BLaER1 treated with 17β-estradiol and CSF1 and Interleukin-3, amounts not matched to agents 10 nM and 100 nM (cell line): ENCODE measurements around the gene SFXN2.
"Not testable (repeated sequence)": the region's sequence is repeated elsewhere in the genome, so short reads cannot be mapped to it uniquely, and the experiment has no call there.

Experiments
- H3K27ac ChIP-seq, 11 experiments: shearing (Covaris generic); formaldehyde crosslinking; 2 replicates each; pipeline ENCODE4 v1.8.1; 2022
- H3K27me3 ChIP-seq, 11 experiments: shearing (Covaris generic); formaldehyde crosslinking; 2 replicates each; pipeline ENCODE4 v1.8.1; 2022
- H3K36me3 ChIP-seq, 11 experiments: shearing (Covaris generic); formaldehyde crosslinking; 2 replicates each; pipeline ENCODE4 v1.8.1; 2022
- H3K4me1 ChIP-seq, 10 experiments: shearing (Covaris generic); formaldehyde crosslinking; 2 replicates each; pipeline ENCODE4 v1.8.1; 2022
- H3K4me2 ChIP-seq, 11 experiments: shearing (Covaris generic); formaldehyde crosslinking; 2 replicates each; pipeline ENCODE4 v1.8.1; 2022
- H3K4me3 ChIP-seq, 10 experiments: shearing (Covaris generic); formaldehyde crosslinking; 2 replicates each; pipeline ENCODE4 v1.8.1; 2022
- H3K9ac ChIP-seq, 11 experiments: shearing (Covaris generic); formaldehyde crosslinking; 2 replicates each; pipeline ENCODE4 v1.8.1; 2022
- H3K9me3 ChIP-seq, 11 experiments: shearing (Covaris generic); formaldehyde crosslinking; replicated peaks in 1 of 11; 2 replicates each; pipeline ENCODE4 v1.8.1; 2022
- H4K20me1 ChIP-seq, 11 experiments: shearing (Covaris generic); formaldehyde crosslinking; 2 replicates each; pipeline ENCODE4 v1.8.1; 2022
- Cebpa-rat ChIP-seq, 11 experiments: shearing (Covaris generic); IDR thresholded peaks; 2 replicates each; pipeline ENCODE4 v1.8.1; 2022

SFXN2 gene

GRCh38 chr10:102714621-102715455 lies at the start of gene SFXN2:
TSS of gene SFXN2 (plus strand) at chr10:102714636. CDS start at chr10:102726637, 12,001 bp downstream.
- H3K9me3 ChIP-seq = no peaks in the 10 kb centered on the region
- peak within 1 kb of the TSS; percentile 39 to 90 (median 82) for H3K27ac ChIP-seq
- peaks cover 68 to 82% (median 79%) of the 10 kb centered on the region in 10 experiments for H3K4me1 ChIP-seq
- H3K4me2 ChIP-seq = peak within 1 kb of the TSS; percentile 89 to 97 (median 93)
- no peak for TF ChIP-seq Cebpa-rat (IDR thresholded peaks at IDR 0.05)
- H3K9ac ChIP-seq = peak within 1 kb of the TSS; percentile 75 to 88 (median 86)
- no peaks in the 10 kb centered on the region for H3K27me3 ChIP-seq
- H3K4me3 ChIP-seq = peak within 1 kb of the TSS; percentile 77 to 97 (median 84)
- H4K20me1 ChIP-seq = peaks cover 0 to 9% (median 0%) of the 10 kb centered on the region in 11 experiments; a peak in 3 of 22 replicates
- H3K36me3 ChIP-seq = peaks cover 0 to 6% (median 0%) of the 10 kb centered on the region in 11 experiments; a peak in 7 of 22 replicates

- TF ChIP-seq Cebpa-rat (IDR thresholded peaks at IDR 0.05) = no peak
- H3K27ac ChIP-seq = no peak overlapping the region
- H3K9ac ChIP-seq = no peak overlapping the region
- H3K4me1 ChIP-seq = peaks cover 67 to 96% (median 80%) of the 10 kb centered on the region in 10 experiments
- H3K4me2 ChIP-seq = peak overlapping the region in 1 of 11 experiments; percentile 24; a peak in 1 of 22 replicates
- peaks cover 0 to 2% (median under 1%) of the 10 kb centered on the region in 11 experiments; a peak in 10 of 22 replicates for H4K20me1 ChIP-seq
- H3K27me3 ChIP-seq = no peaks in the 10 kb centered on the region
- no peak overlapping the region for H3K4me3 ChIP-seq
- no peaks in the 10 kb centered on the region for H3K36me3 ChIP-seq
- H3K9me3 ChIP-seq = no peaks in the 10 kb centered on the region
These were observed 48.4 kb upstream of the SFXN2 start for GRCh38 chr10:102665904-102666509.

- not testable (repeated sequence) for H3K27me3 ChIP-seq, H4K20me1 ChIP-seq, H3K9me3 ChIP-seq, H3K36me3 ChIP-seq, H3K4me3 ChIP-seq
- peak overlapping the region in 7 of 11 experiments; percentile 23 to 56 (median 37); a peak in 6 of 22 replicates for H3K9ac ChIP-seq
- H3K27ac ChIP-seq = peak overlapping the region in 8 of 11 experiments; percentile 5 to 82 (median 46); a peak in 12 of 22 replicates
- peak overlapping the region; percentile 78 to 99 (median 97); a peak in 18 of 22 replicates for H3K4me2 ChIP-seq
- H3K4me1 ChIP-seq = peaks cover 67 to 96% (median 80%) of the 10 kb centered on the region in 10 experiments
These were observed 47.0 kb upstream of the SFXN2 start for GRCh38 chr10:102667411-102667810.

- Histone ChIP-seq H4K20me1 (no peaks in the 10 kb centered on the region; a peak in 1 of 22 replicates), H3K36me3 (no peaks in the 10 kb centered on the region), H3K4me1 (peaks cover 74 to 98% (median 83%) of the 10 kb centered on the region in 10 experiments), H3K27me3 (no peaks in the 10 kb centered on the region), H3K4me2 (peak overlapping the region; percentile 78 to 99 (median 97)), H3K4me3 (no peak overlapping the region), H3K9me3 (no peaks in the 10 kb centered on the region), H3K27ac (peak overlapping the region in 9 of 11 experiments; percentile 51 to 82 (median 67); a peak in 13 of 22 replicates), H3K9ac (peak overlapping the region in 10 of 11 experiments; percentile 25 to 69 (median 54); a peak in 17 of 22 replicates)
- no peak for TF ChIP-seq Cebpa-rat (IDR thresholded peaks at IDR 0.05)
These were observed 45.9 kb upstream of the SFXN2 start for GRCh38 chr10:102668326-102669107.

GRCh38 chr10:102669206-102670064 lies 45.0 kb upstream of the SFXN2 start:
- Histone ChIP-seq H3K4me1 (peaks cover 71 to 98% (median 81%) of the 10 kb centered on the region in 10 experiments), H3K4me2 (peak overlapping the region; percentile 78 to 99 (median 97)), H3K27ac (peak overlapping the region; percentile 50 to 82 (median 66); a peak in 21 of 22 replicates), H3K9ac (peak overlapping the region; percentile 25 to 69 (median 53); a peak in 20 of 22 replicates), H3K9me3 (no peaks in the 10 kb centered on the region), H3K27me3 (no peaks in the 10 kb centered on the region), H3K36me3 (no peaks in the 10 kb centered on the region), H3K4me3 (no peak overlapping the region), H4K20me1 (no peaks in the 10 kb centered on the region; a peak in 1 of 22 replicates)
- TF ChIP-seq Cebpa-rat (IDR thresholded peaks at IDR 0.05) = no peak

- H3K9ac ChIP-seq = peak overlapping the region; percentile 5 to 69 (median 52); a peak in 18 of 22 replicates
- H3K4me2 ChIP-seq = peak overlapping the region; percentile 78 to 99 (median 97)
These were observed 44.3 kb upstream of the SFXN2 start for GRCh38 chr10:102670065-102670670.

GRCh38 chr10:102670871-102671434 lies 43.5 kb upstream of the SFXN2 start:
- peak overlapping the region in 6 of 11 experiments; percentile 12 to 82 (median 61); a peak in 12 of 22 replicates for H3K27ac ChIP-seq
- no peak overlapping the region for H3K4me3 ChIP-seq
- peaks cover 84 to 99% (median 89%) of the 10 kb centered on the region in 10 experiments for H3K4me1 ChIP-seq
- peak overlapping the region; percentile 78 to 99 (median 97) for H3K4me2 ChIP-seq
- no peaks in the 10 kb centered on the region for H3K27me3 ChIP-seq
- H4K20me1 ChIP-seq = peaks cover 0 to 6% (median 0%) of the 10 kb centered on the region in 11 experiments; a peak in 1 of 22 replicates
- H3K36me3 ChIP-seq = no peaks in the 10 kb centered on the region
- H3K9me3 ChIP-seq = no peaks in the 10 kb centered on the region
- TF ChIP-seq Cebpa-rat (IDR thresholded peaks at IDR 0.05) = no peak
- peak overlapping the region in 4 of 11 experiments; percentile 5 to 47 (median 30); a peak in 7 of 22 replicates for H3K9ac ChIP-seq

More at GRCh38 chr10:102670065-102670670, 44.3 kb upstream of the SFXN2 start:
- Histone ChIP-seq H3K4me3 (no peak overlapping the region), H3K4me1 (peaks cover 76 to 99% (median 83%) of the 10 kb centered on the region in 10 experiments), H3K27me3 (no peaks in the 10 kb centered on the region), H3K36me3 (no peaks in the 10 kb centered on the region), H4K20me1 (peaks cover 0 to 2% (median 0%) of the 10 kb centered on the region in 11 experiments; a peak in 1 of 22 replicates), H3K27ac (peak overlapping the region; percentile 50 to 82 (median 66); a peak in 21 of 22 replicates), H3K9me3 (no peaks in the 10 kb centered on the region)
- no peak for TF ChIP-seq Cebpa-rat (IDR thresholded peaks at IDR 0.05)
